Medulla oblongata (tissue), 1 donor: ENCODE measurements around the gene MYO16.
A peak's percentile ranks its signal among the peaks of the same experiment; 100 is the strongest.

ENCODE experiments used
- DNase-seq: peaks from one replicate; pipeline ENCODE4 v3.0.0-alpha.2; 2015; ENCODE audit errors: extremely low spot score

MYO16 gene

DNA sequence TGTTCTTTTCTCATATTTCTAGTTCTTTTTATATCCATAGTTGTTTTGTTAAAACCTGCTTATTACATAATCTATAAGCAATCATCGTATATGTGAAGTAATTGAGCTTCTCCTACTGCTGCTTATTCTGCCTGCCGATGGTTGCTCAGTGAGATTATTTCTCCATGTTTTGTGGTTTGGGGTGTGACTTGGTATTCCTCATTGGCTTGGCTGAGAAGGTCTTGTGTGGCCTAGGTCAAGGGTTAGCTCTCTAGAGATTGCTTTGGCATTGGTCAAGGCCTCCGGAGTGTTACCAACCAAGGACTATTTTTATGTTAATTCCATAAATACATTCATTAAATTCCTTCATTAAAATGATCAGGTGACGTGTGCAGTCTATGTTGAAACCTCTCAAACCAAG is 302.8 kb downstream of the MYO16 start:
- DNase-seq: no peak

DNA sequence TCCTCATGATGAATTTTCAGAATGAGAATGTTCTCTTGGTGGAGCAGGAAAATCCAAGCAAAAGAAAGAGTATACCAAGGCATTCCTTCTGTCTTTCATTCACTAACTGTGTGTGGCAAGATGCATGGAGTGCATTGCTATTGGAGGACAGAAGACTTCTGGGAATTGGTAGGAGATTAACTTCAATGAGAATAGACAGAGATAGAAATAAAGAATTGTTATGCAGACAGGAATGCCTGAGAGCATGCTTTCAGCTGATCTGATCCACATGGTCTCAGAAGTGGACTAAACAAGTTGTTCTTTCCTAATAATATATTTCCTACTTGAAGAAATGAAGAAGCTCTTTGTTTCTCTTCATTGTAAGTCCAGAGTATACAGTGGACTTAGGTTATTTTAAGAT is 303.6 kb downstream of the MYO16 start:
- DNase-seq: no peak

DNA sequence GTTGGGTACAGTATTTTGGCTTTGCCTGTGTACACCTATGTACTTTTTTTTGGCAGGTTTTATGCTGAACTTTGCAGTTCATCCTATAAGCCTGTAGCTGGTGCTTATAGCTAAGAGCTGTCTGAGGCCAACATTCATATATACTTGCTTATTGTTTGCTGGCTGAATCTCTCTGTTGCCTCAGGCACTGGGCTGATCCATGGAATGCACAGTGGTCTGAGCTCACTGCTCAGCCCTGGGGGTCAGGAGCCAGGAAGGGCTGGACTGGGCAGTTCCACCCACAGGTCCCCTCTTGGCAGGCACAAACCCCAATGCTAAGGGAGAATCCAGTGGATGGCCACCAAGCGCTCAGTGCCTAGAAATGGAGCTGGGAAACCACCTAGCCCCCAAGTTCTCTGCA is 308.7 kb downstream of the MYO16 start:
- DNase-seq: no peak

DNA sequence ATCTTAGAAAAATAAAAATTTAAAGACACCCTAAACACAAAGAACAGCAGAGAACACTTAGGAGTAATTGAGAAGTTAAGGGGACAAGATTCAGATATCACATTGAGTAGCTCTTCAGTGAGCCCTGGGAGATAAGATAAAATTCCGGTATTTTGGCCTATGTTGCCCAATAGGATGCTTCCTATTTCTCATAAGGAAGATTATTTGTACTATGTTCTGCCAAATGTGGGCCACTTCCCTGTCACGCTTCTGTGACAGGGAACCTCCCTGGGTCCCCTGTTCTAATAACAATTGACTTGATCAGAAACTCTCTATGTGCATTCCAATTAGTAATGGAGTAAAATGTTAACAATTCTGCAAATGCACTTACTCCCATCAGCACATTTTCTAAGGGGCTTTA is 310.7 kb downstream of the MYO16 start:
- DNase-seq: no peak

DNA sequence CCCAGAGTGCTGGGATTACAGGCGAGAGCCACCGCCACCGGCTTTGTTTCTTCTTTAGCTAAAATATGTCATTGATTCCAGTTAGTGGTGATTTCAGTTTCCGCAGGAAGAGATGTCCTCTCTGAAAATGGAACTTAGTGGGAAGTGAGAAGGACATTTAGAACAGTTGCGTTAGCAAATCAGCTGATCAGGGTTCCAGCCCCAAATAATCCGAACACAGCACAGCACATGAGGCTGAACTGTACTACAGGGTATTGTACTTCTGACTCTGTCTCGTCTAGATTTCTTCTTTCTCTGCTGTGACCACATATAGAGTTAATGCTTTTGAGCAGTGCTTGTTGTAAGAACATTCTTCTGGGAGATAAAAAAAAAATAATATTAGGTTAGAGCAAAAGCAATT is 314.4 kb downstream of the MYO16 start:
- DNase-seq: no peak

DNA sequence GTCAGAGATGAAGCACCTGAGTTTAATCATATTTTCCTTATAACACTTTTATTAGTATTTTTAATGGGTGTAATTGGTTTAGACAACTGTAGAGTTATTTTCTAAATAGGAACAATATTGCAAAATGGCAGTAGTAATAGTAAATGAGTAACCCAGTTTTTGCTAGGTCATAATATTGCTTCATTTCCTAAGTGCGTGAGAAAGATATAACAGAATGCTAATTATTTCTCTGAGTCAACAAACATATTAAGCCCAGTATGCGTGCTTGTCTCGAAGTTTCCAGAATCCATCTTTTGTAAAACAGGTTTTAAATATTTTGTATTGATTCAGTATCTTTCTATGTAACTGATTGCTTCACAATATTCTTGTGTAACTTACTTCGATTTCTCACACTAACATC is 315.3 kb downstream of the MYO16 start:
- no peak for DNase-seq

DNA sequence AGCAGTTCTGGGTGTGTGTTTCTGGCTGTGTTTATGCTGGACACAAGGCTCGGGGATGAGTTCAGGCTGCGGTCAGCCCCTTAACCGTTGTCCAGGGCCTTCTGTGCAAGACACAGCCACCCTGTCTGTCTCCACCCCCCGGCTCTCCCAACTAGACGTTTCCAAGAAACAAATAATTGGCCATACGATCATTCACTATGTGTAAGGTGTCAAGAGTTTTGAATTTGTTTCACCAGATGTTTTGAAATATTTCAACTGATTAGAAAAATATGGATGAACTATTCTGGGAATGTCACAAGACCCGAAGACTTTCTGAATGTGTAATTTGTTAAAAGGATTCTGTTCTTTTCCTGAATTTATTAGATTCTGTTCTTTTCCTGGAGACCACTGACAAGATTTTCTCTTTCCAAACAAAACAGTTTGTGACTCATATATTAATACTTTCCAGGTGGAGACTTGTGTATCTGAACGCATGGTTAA is 318.2 kb downstream of the MYO16 start:
- DNase-seq: no peak

DNA sequence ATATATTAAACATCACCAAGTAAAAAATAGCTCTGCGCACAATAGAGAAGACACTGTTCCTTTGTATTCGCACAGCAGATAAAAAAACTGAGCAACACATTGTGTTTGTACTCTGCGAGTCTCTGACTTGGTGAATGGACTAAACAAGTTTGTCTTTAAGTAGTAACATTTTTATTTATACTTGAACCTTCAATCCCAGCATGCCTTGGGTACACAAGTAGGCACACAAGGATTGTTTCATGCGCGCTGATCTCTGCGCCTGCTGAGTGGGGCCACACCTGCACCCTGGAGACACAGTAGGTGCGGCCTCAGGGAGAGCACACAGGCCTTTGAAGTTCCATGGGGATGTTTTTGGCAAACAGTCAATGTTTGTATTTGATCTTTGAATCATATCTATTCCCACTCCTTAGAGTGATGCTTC is 318.9 kb downstream of the MYO16 start:
- peak; percentile 62 for DNase-seq

DNA sequence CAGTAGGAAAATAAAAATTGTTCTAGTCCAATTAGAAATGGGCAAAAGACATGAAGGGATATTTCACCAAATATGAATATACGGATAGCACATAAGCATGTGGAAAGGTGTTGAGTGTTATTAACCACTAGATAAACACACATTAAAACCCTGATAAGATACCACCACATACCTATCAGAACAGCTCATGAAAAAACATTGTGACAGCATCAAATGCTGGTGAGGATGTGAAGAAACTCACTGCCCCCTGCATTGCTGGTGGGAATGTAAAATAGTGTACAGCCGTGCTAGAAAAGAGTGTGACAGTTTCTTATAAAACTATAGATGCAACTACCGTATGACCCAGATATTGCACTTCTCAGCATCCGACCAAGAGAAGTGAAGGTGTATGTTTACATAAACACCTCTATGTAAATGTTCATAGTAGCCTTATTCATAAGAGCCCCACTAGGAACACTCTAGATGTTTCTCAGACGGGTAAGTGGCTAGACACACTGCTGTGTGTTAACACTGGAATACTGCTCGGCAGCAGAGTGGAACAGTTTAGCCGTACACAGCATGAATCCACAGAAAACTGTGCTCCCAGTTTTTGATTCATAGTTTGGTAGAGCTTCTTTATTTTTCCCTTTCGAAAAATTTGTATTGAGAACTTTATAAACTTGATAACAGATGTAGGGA is 321.1 kb downstream of the MYO16 start:
- no peak for DNase-seq

DNA sequence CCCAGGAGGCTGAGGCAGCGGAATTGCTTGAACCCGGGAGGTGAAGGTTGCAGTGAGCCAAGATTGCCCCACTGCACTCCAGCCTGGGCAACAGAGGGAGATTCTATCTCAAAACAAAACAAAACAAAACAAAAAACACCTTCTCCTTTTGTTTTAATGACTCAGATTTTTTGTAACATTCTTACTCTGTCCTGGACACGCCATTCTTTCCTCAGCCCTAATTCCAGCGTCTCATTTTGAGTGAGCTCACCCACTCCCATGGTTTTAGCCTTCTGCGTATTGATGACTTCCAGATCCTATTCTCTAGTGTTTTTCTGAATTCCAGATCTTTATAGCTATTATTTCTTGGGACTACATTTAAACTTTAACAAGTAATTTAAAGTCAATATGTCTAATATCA is 326.3 kb downstream of the MYO16 start:
- no peak for DNase-seq

DNA sequence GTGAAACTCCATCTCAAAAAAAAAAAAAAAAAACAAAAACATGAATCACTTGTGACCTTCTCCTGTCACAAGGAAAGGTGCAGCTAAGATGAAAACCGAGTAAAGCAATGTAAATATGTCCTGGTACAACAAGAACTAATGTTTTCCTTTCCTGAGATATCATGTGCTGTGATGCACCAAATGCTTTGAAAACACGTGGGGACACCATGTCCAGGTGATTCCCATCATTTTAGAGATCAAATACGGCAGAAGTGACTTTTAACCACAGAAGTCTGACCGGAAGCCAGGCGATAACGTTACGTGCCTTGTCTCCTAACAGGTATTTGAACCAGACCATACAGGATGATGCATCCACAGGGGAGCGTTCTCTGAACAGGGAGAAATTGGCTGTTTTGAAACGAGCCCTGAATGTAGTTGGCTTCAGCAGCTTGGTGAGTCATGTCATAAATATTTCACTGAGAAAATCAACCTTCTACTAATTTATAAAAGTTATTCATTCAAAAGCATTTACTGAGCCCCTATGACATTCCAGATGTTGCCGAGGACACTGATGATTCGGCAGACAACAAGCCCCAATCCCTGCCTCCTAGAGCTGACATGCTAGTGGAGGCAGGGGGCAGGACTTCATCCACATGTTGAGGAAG is 328.1 kb downstream of the MYO16 start:
- DNase-seq: no peak

DNA sequence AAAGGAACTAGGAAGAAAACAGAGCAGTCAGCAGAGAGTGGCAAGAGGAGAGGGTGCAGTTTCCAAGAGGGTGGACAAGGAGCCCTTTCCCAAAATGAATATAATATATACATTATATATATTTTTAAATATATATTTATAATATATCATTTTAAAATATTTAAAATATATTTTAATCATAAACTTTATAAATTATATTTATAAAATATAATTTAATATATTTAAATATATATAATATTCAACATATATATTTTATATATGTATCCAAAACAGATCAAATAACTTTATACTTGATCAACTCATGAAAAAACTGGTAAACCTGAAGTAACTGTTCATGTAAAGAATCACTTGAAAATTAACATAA is 328.6 kb downstream of the MYO16 start:
- DNase-seq: no peak

DNA sequence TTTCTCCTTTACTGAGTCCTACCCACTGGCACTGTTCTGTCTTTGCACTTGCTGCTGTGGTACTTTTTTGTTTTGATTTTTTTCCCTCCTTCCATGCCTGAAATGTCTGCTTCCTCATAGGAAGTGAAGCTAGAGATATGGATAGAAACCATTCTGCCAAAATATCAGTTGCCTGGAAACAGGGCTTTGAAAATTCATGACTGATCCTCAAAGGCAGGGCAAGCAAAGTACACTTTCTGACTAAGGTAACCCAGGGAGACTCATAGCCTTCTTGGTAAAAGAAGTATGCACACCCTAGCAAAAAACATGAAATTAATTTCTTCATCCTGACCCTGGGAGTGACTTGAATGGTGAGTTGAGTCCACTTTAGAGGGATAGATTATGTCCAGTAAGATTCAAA is 329.8 kb downstream of the MYO16 start:
- DNase-seq: no peak

DNA sequence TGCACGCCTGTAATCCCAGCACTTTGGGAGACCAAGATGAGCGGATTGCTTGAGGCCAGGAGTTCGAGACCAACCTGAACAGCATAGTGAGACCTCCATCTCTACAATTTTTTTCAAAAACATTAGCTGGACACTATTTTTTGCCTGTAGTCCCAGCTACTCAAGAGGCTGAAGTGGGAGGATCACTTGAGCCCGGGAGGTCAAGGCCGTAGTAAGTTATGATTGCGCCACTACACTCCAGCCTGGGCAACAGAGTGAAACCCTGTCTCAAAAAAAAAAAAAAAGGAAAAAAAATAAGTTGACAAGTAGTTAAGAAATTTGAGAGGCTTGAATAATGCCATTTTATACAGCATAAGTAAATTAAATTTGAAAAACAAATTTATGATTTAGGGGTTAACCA is 330.6 kb downstream of the MYO16 start:
- DNase-seq: no peak

DNA sequence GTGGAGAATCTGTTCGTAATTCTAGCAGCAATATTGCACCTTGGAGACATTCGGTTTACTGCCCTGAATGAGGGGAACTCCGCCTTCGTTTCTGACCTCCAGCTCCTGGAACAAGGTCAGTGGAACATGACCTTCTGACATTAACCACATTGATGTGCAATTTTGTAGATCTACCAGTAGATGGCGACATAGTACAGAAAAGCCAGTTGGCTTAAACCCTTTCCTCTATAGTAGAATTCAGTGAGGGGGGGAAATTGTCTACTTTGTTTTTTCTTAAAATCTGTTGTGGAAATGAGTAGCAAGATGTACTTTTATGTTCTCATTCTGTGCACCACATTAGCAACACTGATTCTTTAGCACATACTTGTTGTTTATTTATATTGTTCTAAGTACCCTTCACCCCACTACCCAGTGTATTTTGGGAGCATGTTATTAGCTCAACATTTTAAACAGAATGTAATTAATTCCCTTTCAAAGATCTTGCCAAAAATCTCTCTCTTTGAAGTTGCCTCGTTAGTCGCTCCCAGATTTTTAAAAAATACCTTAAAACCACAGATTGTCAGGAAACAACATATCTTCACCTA is 332.2 kb downstream of the MYO16 start:
- DNase-seq: peak; percentile 78

DNA sequence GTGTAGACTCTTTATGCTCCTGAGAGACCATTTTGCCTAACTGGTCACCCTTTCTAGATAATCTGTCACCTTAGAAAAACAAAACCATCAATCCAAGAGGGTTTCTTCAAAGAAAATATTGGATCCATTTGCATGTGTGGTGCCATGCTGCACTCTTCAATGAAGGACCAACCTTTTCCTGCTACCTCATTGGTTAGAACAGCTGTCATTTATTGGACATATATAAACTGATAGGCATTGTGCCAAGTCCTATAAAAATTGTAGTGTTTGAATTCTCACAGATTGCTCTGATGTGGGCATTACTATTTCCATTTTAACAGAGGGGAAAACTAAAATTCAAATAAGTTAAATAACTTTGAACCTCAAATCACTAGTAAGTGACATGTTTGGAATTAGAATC is 333.2 kb downstream of the MYO16 start:
- no peak for DNase-seq

DNA sequence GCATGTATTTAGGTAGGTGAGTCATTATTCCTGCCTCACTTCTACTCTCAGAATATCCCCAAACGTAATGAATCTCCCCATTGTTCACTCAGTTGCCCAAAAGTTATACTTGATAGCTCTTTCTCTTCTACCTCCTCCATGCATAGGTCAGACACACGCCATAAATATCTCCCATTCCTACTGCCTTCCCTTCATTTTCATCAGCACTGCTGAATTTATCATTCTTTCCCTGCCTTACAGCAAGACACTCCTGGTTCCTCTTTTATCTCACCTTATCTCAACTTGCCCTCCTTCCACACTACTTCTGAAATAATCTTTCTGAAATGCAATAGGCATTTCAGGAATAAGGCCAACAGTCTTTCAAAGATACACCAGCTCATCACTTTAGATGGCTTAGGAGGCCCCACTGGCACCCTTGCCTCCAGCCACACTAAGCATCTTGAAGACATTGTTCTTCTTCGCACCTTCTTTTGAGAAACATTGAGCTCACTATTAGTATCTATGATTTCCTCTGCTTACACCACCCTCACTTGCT is 333.9 kb downstream of the MYO16 start:
- no peak for DNase-seq

DNA sequence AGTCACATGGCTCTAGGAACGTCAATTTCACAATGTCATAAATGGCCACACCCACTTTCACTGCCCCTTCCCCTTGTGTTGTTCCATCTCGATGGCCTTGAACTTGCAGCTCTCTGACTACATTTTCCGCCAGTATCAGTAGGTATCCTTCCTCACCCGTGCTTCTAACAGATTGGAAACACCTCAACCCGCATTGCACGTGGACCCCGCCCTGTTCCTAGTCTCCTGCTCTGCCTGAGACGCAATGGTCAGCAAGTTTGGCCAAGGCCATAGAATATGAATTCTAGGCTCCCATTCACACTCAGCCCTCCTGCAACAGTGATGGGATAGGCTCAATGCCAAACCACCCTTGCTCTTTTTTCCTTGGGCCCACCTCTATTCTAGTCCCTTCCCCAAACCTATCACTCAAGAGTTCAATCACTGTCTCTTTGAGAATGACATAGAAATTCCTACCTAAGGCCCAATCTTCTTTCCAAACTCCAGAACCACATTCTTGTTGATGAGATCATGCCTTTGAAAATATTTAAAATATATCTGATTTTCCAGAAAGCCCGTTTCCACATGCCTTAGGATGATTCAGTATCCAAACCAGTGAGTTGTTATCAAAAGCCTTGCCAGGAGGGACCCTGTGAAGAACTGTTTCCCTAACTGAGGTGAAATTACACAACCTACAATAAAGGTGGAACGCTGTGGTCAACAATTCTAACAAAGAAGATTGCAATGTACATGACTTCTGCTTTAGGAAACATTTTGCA is 334.6 kb downstream of the MYO16 start:
- no peak for DNase-seq

DNA sequence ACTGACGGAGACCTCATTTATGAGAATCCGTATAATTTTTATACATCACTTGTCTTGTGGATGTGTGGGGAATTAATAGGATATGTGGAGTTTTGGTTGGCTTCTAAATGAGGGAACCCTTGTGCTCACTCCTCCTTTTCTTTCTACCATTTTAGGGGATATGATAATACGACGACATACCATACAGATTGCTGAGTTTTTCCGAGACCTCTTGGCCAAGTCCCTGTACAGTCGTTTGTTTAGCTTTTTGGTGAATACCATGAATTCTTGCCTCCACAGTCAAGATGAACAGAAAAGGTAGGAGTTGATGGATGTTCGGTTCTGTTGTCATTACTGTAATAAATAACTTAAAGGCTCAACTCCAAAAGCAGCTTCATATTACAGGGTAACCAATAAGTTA is 335.2 kb downstream of the MYO16 start:
- no peak for DNase-seq

DNA sequence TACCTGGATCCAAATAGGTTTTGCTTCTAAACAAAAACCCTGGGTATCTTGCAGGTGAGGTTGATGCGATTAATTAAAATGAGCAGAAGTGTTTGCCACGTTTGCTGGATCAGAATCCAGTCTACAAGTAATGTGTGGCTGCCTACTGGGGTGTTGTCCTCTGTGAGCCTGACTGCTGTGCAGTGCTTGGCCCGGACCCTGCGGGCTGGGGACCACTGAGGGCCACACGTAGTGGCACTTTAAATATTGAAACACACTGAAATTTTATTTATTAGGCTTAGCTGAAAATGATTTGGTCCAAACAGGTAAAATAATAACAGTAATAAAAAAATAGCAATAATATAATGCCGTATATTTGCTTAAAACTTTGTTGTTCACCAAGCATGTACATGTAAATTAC is 338.0 kb downstream of the MYO16 start:
- DNase-seq: no peak

DNA sequence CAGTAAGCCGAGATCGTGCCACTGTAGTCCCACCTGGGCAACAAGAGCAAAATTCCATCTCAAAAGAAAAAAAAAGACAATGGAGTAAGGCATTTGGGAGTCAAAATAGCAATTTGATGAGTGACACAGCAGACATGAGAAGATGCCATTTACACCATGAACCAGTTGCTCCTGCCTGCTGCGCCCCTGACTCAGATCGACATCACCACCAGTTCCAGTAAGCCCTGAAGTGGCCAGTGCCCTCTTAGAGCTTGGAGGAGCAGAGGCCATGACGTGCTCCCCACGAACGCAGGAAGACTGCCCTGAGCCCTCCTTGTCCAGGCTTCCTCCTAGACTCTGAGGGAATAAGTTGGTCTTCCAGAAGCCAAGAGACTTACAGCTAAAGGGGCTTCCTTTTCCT is 339.2 kb downstream of the MYO16 start:
- DNase-seq: no peak

DNA sequence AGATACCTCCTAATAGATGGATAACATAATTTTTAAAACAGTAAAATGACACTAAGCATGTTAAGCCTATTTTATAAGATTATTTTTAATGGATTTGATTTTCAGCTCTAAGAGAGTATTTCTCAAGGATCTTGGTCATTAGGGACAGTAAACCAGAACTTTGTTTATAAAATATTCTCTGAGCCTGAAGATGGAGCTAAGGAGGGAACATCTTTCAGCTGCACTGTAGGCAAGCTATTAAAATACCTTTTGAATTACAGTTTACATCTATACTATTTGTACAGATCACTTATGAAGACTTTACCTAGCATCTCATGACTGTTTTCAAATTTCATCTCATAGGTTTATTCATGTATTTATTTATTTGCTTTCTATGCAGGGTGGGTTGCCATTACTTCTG is 345.3 kb downstream of the MYO16 start:
- DNase-seq: no peak
